ENCODE measurements around the gene CRYGC. TPM values are rescaled to one million over a fixed set of nuclear protein-coding genes. Genes with fewer than 3 reads are reported as not detected.
"Not testable (repeated sequence)": the region's sequence is repeated elsewhere in the genome, so short reads cannot be mapped to it uniquely, and the experiment has no call there.

Gene CRYGC
- total and polyA plus RNA-seq, 11 donors, result not detected

DNA sequence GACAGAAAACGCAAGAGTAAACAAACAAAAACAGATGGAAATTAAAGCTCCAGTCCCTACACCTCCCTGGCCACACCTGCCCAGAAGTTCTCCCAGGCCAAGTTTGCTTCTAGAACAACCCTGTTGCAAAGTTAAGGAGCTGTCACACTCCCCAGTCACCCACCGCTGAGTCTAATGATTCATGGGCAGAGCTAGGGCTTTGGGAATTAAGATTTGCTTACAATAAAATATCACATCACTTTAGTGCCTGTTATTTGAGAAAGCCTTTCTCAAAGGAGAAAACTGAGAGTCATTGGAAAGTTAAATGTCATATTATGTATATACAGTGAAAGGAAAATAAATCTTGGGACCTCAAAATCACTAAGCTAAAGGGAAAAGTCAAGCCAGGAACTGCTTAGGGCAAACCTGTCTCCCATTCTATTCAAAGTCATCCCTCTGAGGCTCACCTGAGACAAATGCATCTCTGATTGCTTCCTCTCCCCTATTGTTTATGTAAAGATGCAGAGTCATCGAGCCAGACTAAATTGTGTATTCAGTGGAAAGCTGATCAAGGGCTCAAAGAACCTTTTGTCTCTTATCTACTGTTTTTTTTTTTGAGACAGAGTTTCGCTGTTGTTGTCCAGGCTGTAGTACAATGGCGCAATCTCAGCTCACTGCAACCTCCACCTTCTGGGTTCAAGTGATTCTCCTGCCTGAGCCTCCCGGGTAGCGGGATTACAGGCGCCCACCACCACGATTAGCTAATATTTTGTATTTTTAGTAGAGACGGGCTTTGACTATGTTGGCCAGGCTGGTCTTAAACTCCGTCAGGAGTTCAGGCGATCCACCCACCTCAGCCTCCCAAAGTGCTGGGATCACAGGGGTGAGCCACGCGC, 13.5 kb upstream of the CRYGC start:
- no peaks in the 10 kb centered on the region for H3K9me3 ChIP-seq
- WGBS, 4 donors, result 56 to 84% (median 64%) methylated on average over 12 to 14 of the region's 14 CpGs
- no peaks in the 10 kb centered on the region for H3K27me3 ChIP-seq
- H3K36me3 ChIP-seq, result no peaks in the 10 kb centered on the region
- H3K4me3 ChIP-seq, result no peak overlapping the region
- no peak for TF ChIP-seq POLR2A (IDR thresholded peaks at IDR 0.05)
- TF ChIP-seq, protein P1, sequence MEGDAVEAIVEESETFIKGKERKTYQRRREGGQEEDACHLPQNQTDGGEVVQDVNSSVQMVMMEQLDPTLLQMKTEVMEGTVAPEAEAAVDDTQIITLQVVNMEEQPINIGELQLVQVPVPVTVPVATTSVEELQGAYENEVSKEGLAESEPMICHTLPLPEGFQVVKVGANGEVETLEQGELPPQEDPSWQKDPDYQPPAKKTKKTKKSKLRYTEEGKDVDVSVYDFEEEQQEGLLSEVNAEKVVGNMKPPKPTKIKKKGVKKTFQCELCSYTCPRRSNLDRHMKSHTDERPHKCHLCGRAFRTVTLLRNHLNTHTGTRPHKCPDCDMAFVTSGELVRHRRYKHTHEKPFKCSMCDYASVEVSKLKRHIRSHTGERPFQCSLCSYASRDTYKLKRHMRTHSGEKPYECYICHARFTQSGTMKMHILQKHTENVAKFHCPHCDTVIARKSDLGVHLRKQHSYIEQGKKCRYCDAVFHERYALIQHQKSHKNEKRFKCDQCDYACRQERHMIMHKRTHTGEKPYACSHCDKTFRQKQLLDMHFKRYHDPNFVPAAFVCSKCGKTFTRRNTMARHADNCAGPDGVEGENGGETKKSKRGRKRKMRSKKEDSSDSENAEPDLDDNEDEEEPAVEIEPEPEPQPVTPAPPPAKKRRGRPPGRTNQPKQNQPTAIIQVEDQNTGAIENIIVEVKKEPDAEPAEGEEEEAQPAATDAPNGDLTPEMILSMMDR (IDR thresholded peaks at IDR 0.05), result no peak
- intact Hi-C loops (cut with DNase I), result no loop called here
- ATAC-seq (no peak), DNase-seq (no peak)
- H3K27ac ChIP-seq, result no peak overlapping the region
- H3K4me1 ChIP-seq, result no peaks in the 10 kb centered on the region

DNA sequence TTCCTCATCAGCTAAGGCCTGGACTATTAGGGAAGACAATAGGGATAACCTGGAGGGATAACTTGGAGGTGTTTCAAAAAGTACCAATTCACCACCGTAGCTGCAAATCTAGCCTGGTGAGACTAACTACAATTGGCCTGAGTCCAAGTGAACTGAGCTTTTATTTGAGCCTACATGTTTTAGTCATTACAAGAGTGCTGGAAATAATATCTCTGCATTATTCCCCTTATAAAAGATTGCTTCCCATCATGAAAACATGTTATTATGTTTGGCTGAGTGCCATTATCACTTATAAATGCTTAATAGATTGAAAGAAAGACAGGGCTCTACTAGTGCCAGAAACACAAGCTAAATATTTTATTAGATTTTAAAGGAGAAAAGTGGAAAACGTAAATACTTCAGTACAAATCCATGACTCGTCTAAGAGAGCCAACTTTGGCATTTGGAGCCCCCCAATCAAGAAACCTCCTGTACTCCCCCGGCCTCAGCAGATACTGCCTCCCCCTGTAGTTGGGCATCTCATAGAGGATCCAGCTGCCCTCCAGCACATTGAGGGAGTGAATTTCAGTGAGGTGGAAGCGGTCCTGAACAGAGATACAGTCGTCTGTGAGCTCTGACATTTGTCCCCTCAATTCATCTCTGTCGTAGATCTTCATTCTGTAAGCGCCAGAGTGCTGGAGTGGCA, 12.8 kb upstream of the CRYGC start:
- H3K4me3 ChIP-seq, result no peak overlapping the region
- WGBS, 4 donors, result 40 to 60% (median 48%) methylated on average over 8 of the region's 8 CpGs
- intact Hi-C loops (cut with DNase I), result no loop called here
- H3K9me3 ChIP-seq, result no peaks in the 10 kb centered on the region
- ATAC-seq (no peak), DNase-seq (no peak)
- no peak overlapping the region for H3K27ac ChIP-seq
- no peaks in the 10 kb centered on the region for H3K4me1 ChIP-seq
- TF ChIP-seq POLR2A (IDR thresholded peaks at IDR 0.05), result no peak
- TF ChIP-seq, protein P1 (IDR thresholded peaks at IDR 0.05), result no peak
- no peaks in the 10 kb centered on the region for H3K27me3 ChIP-seq
- H3K36me3 ChIP-seq, result no peaks in the 10 kb centered on the region

DNA sequence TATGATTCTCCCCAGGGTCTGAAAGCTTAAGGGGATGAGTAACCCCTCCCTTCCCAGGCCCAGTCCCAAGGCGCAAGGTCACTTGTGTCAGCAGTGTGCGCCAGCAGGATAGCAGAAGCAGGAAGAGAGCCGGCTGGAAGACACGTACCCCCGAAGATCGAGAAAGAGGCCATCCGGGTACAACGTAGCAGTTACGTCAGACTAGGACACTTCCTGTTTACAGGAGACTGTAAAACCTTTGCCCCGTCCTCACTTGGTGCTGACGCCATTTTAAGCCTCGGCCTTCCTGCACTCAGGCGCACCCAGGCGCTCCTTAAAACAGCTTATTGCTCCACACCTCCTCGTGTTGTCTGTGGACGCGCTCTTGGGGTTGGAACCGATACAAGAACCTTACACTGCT, 9.8 kb upstream of the CRYGC start:
- TF ChIP-seq, protein P1 (IDR thresholded peaks at IDR 0.05), result no peak
- no peak for TF ChIP-seq POLR2A (IDR thresholded peaks at IDR 0.05)
- H3K9me3 ChIP-seq, result no peaks in the 10 kb centered on the region
- intact Hi-C loops (cut with DNase I), result no loop called here
- 85 to 89% (median 87%) methylated on average over 18 of the region's 18 CpGs for WGBS, 4 donors
- no peaks in the 10 kb centered on the region for H3K36me3 ChIP-seq
- ATAC-seq (no peak), DNase-seq (no peak)
- H3K27ac ChIP-seq, result no peak overlapping the region
- H3K4me1 ChIP-seq, result no peaks in the 10 kb centered on the region
- H3K27me3 ChIP-seq, result no peaks in the 10 kb centered on the region
- no peak overlapping the region for H3K4me3 ChIP-seq

DNA sequence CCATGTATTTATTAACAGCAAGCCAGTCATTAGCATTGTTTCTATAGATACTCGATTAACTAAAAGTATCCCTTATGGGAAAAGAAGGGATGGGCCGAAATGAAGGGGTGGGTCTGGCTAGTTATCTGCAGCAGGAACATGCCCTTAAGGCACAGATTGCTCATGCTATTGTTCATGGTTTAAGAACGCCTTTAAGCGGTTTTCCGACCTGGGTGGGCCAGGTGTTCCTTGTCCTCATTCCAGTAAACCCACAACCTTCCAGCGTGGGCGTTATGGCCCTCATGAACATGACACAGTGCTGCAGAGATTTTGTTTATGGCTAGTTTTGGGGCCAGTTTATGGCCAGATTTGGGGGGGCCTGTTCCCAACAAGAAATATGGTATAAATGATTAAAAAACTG, 8.7 kb upstream of the CRYGC start:
- H3K9me3 ChIP-seq; H3K4me3 ChIP-seq; H3K27ac ChIP-seq; ATAC-seq; H3K27me3 ChIP-seq; H3K4me1 ChIP-seq; DNase-seq; H3K36me3 ChIP-seq; intact Hi-C loops (cut with DNase I): not testable (repeated sequence)
- WGBS, 4 donors, result 95 to 96% (median 96%) methylated on average over 7 of the region's 7 CpGs
